Naive thymus-derived CD4-positive, alpha-beta T cell (primary cell): Measurements from ENCODE around the gene UIMC1. TPM values are rescaled to one million over a fixed set of nuclear protein-coding genes. Genes with fewer than 3 reads are reported as not detected.
A peak's percentile ranks its signal among the peaks of the same experiment; 100 is the strongest.

Source experiments
- ATAC-seq: fragments of 150-1000 bp; cut with Tn5 transposase; 2 replicates; pipeline ENCODE4 v1.10.0; 2021; ENCODE audit warnings: mild to moderate bottlenecking, moderate library complexity
- CTCF ChIA-PET: fragments of 350-600 bp; sonication (Branson Sonifier 250); formaldehyde crosslinking; loops from one replicate; lab custom pipeline; 2021; ENCODE audit warnings: antibody characterized with exemption; lab: Charles Lee
- POLR2A ChIA-PET: fragments of 350-600 bp; sonication (Branson Sonifier 250); formaldehyde crosslinking; loops from one replicate; lab custom pipeline; 2021; ENCODE audit warnings: antibody characterized with exemption, inconsistent platforms; lab: Charles Lee
- DNase-seq, 9 donors: peaks; one replicate each; pipeline versions ENCODE4 v3.0.0 to v3.0.0-alpha.2; 2020 to 2022; ENCODE audit warnings: mixed read lengths in 1 of 9
- H3K27ac ChIP-seq: one replicate; pipeline ENCODE4 v1.7.0; 2013; ENCODE audit warnings: mild to moderate bottlenecking, low read depth, low read length, moderate library complexity
- H3K27me3 ChIP-seq, 2 donors: one replicate each; pipeline ENCODE4 v1.7.0; 2013; ENCODE audit warnings: low read length in 2 of 2, mild to moderate bottlenecking in 2 of 2, moderate library complexity in 2 of 2; ENCODE audit not compliant: control insufficient read depth in 2 of 2, insufficient read depth in 2 of 2
- H3K36me3 ChIP-seq, 3 experiments: 1 replicate in 2 of 3; 2 replicates in 1 of 3; pipeline ENCODE4 v1.7.0; 2013; ENCODE audit warnings: low read length in 3 of 3, mild to moderate bottlenecking in 3 of 3, moderate library complexity in 1 of 3; ENCODE audit not compliant: insufficient read depth in 3 of 3, control insufficient read depth in 2 of 3
- H3K4me1 ChIP-seq, 2 donors: one replicate each; pipeline ENCODE4 v1.7.0; 2013; ENCODE audit warnings: low read length in 2 of 2, mild to moderate bottlenecking in 2 of 2, moderate library complexity in 1 of 2; ENCODE audit not compliant: control insufficient read depth in 2 of 2, insufficient read depth in 2 of 2
- H3K4me3 ChIP-seq: 2 replicates; pipeline ENCODE4 v1.7.0; 2013; ENCODE audit warnings: mild to moderate bottlenecking, low read length
- H3K9me3 ChIP-seq, 3 experiments: 1 replicate in 2 of 3; 2 replicates in 1 of 3; pipeline ENCODE4 v1.7.0; 2013; ENCODE audit warnings: low read length in 3 of 3; ENCODE audit not compliant: control insufficient read depth in 2 of 3
- H3K27ac Mint-ChIP-seq, 9 donors: one replicate each; pipeline ENCODE4 v1.8.0; 2020 to 2022; ENCODE audit warnings: mixed read lengths in 9 of 9, mild to moderate bottlenecking in 8 of 9, moderate library complexity in 5 of 9, inconsistent platforms in 2 of 9
- H3K27me3 Mint-ChIP-seq, 5 donors: one replicate each; pipeline ENCODE4 v1.8.0; 2021 to 2022; ENCODE audit warnings: mixed read lengths in 5 of 5, mild to moderate bottlenecking in 1 of 5
- H3K36me3 Mint-ChIP-seq, 5 donors: one replicate each; pipeline ENCODE4 v1.8.0; 2020 to 2022; ENCODE audit warnings: mixed read lengths in 5 of 5, mild to moderate bottlenecking in 3 of 5, inconsistent platforms in 1 of 5
- H3K4me1 Mint-ChIP-seq, 7 donors: one replicate each; pipeline ENCODE4 v1.8.0; 2020 to 2022; ENCODE audit warnings: mixed read lengths in 7 of 7, mild to moderate bottlenecking in 3 of 7, inconsistent platforms in 1 of 7
- H3K4me3 Mint-ChIP-seq, 10 donors: one replicate each; pipeline ENCODE4 v1.8.0; 2020 to 2022; ENCODE audit warnings: mild to moderate bottlenecking in 10 of 10, mixed read lengths in 10 of 10, moderate library complexity in 6 of 10, inconsistent platforms in 2 of 10
- H3K9me3 Mint-ChIP-seq, 11 donors: one replicate each; pipeline ENCODE4 v1.8.0; 2020 to 2022; ENCODE audit warnings: mixed read lengths in 11 of 11, mild to moderate bottlenecking in 4 of 11, inconsistent platforms in 1 of 11, moderate library complexity in 1 of 11
- intact Hi-C, 2 donors: fragments of 100-400 bp; cut with micrococcal nuclease; formaldehyde crosslinking; loops; one replicate each; pipeline ENCODE4 v1.15.1; 2023
- polyA plus RNA-seq, 2 donors: library from polyadenylated mRNA; unstranded; fragments of 300-500 nt; fragmentation: Illumina TruSeq; gene quantifications; one replicate each; pipeline ENCODE4 v1.2.3, GENCODE V29; 2021
- total RNA-seq, 6 experiments: library from RNA in 5 of 6; stranded (reverse) in 5 of 6; gene quantifications; 1 replicate in 5 of 6; 2 replicates in 1 of 6; pipeline ENCODE4 v1.2.3 and lab custom pipeline; 2021 to 2026

Gene UIMC1
- total and polyA plus RNA-seq, 7 experiments from 2014 or later: 17.5 to 60.8 (median 56.8) TPM

GRCh38 chr5:176891331-176891958 is 115.1 kb downstream of the UIMC1 start:
- Mint-ChIP-seq H3K36me3 (no peaks in the 10 kb centered on the region), H3K4me1 (peaks cover 0 to 11% (median 4%) of the 10 kb centered on the region in 7 donors), H3K27ac (no peak overlapping the region), H3K9me3 (no peaks in the 10 kb centered on the region), H3K4me3 (no peak overlapping the region), H3K27me3 (no peaks in the 10 kb centered on the region)
- no peaks in the 10 kb centered on the region for H3K27me3 ChIP-seq
- intact Hi-C loops: no loop called here
- H3K4me1 ChIP-seq: no peaks in the 10 kb centered on the region
- ChIA-PET CTCF (no interaction called here), POLR2A (no interaction called here)
- no peak overlapping the region for H3K4me3 ChIP-seq
- no peaks in the 10 kb centered on the region for H3K9me3 ChIP-seq
- H3K36me3 ChIP-seq: no peaks in the 10 kb centered on the region
- ATAC-seq (no peak), DNase-seq (no peak)
- no peak overlapping the region for H3K27ac ChIP-seq

GRCh38 chr5:176890455-176891330 is 115.9 kb downstream of the UIMC1 start:
- no peaks in the 10 kb centered on the region for H3K36me3 Mint-ChIP-seq
- H3K36me3 ChIP-seq: no peaks in the 10 kb centered on the region
- CTCF ChIA-PET: no interaction called here
- H3K27ac ChIP-seq: no peak overlapping the region
- H3K9me3 Mint-ChIP-seq: no peaks in the 10 kb centered on the region
- H3K4me1 ChIP-seq: no peaks in the 10 kb centered on the region
- DNase-seq (no peak), ATAC-seq (no peak)
- no peak overlapping the region for H3K4me3 ChIP-seq
- no peaks in the 10 kb centered on the region for H3K27me3 Mint-ChIP-seq
- no peaks in the 10 kb centered on the region for H3K9me3 ChIP-seq
- intact Hi-C loops: no loop called here
- no peak overlapping the region for H3K27ac Mint-ChIP-seq
- peaks cover 0 to 10% (median 0%) of the 10 kb centered on the region in 7 donors for H3K4me1 Mint-ChIP-seq
- H3K4me3 Mint-ChIP-seq: no peak overlapping the region
- POLR2A ChIA-PET: no interaction called here
- no peaks in the 10 kb centered on the region for H3K27me3 ChIP-seq

- Histone ChIP-seq H3K4me1 (no peaks in the 10 kb centered on the region), H3K27me3 (no peaks in the 10 kb centered on the region), H3K27ac (no peak overlapping the region), H3K9me3 (no peaks in the 10 kb centered on the region), H3K36me3 (no peaks in the 10 kb centered on the region), H3K4me3 (no peak overlapping the region)
- CTCF ChIA-PET: no interaction called here
- POLR2A ChIA-PET: no interaction called here
- Mint-ChIP-seq H3K9me3 (no peaks in the 10 kb centered on the region), H3K27me3 (no peaks in the 10 kb centered on the region), H3K4me3 (no peak overlapping the region), H3K27ac (peak overlapping the region in 1 of 9 donors; percentile 38), H3K36me3 (no peaks in the 10 kb centered on the region), H3K4me1 (peaks cover 0 to 9% (median 5%) of the 10 kb centered on the region in 7 donors)
- intact Hi-C loops: no loop called here
- DNase-seq: no peak
- ATAC-seq: no peak
These were observed 117.0 kb downstream of the UIMC1 start for GRCh38 chr5:176889321-176890280.

- ChIA-PET CTCF (no interaction called here), POLR2A (no interaction called here)
- Mint-ChIP-seq H3K36me3 (no peaks in the 10 kb centered on the region), H3K27me3 (no peaks in the 10 kb centered on the region), H3K9me3 (no peaks in the 10 kb centered on the region), H3K4me3 (no peak overlapping the region), H3K27ac (no peak overlapping the region), H3K4me1 (peaks cover 0 to 10% (median 6%) of the 10 kb centered on the region in 7 donors)
- Histone ChIP-seq H3K27ac (no peak overlapping the region), H3K4me3 (no peak overlapping the region), H3K4me1 (no peaks in the 10 kb centered on the region), H3K36me3 (no peaks in the 10 kb centered on the region), H3K9me3 (no peaks in the 10 kb centered on the region), H3K27me3 (no peaks in the 10 kb centered on the region)
- no peak for ATAC-seq
- no peak for DNase-seq
- intact Hi-C loops: no loop called here
These were observed 117.8 kb downstream of the UIMC1 start for GRCh38 chr5:176888865-176889165.

GRCh38 chr5:176888016-176888864 is 118.3 kb downstream of the UIMC1 start:
- no peak overlapping the region for H3K4me3 Mint-ChIP-seq
- H3K27me3 Mint-ChIP-seq: no peaks in the 10 kb centered on the region
- H3K4me1 Mint-ChIP-seq: peaks cover 0 to 10% (median 6%) of the 10 kb centered on the region in 7 donors
- no peak overlapping the region for H3K4me3 ChIP-seq
- no peaks in the 10 kb centered on the region for H3K36me3 Mint-ChIP-seq
- H3K27me3 ChIP-seq: no peaks in the 10 kb centered on the region
- DNase-seq: no peak
- H3K27ac ChIP-seq: no peak overlapping the region
- no peaks in the 10 kb centered on the region for H3K9me3 ChIP-seq
- H3K9me3 Mint-ChIP-seq: no peaks in the 10 kb centered on the region
- no peak overlapping the region for H3K27ac Mint-ChIP-seq
- no peaks in the 10 kb centered on the region for H3K4me1 ChIP-seq
- no peak for ATAC-seq
- intact Hi-C loops: no loop called here
- POLR2A ChIA-PET: no interaction called here
- CTCF ChIA-PET: no interaction called here
- H3K36me3 ChIP-seq: no peaks in the 10 kb centered on the region

- DNase-seq: no peak
- no peak overlapping the region for H3K27ac Mint-ChIP-seq
- POLR2A ChIA-PET: no interaction called here
These were observed 119.2 kb downstream of the UIMC1 start for GRCh38 chr5:176887252-176887849.

More at GRCh38 chr5:176887252-176887849, 119.2 kb downstream of the UIMC1 start:
- H3K4me3 ChIP-seq: no peak overlapping the region
- intact Hi-C loops: no loop called here
- no peaks in the 10 kb centered on the region for H3K36me3 ChIP-seq
- H3K4me1 ChIP-seq: no peaks in the 10 kb centered on the region
- H3K27ac ChIP-seq: no peak overlapping the region
- CTCF ChIA-PET: interaction anchor here (0.6 kb wide), 1 partner anchor 12 kb away, joined by 3 read pairs; the partner anchor contains the start of gene HK3
- Mint-ChIP-seq H3K4me1 (peaks cover 0 to 10% (median 6%) of the 10 kb centered on the region in 7 donors), H3K9me3 (no peaks in the 10 kb centered on the region), H3K36me3 (no peaks in the 10 kb centered on the region), H3K27me3 (no peaks in the 10 kb centered on the region), H3K4me3 (no peak overlapping the region)
- no peaks in the 10 kb centered on the region for H3K9me3 ChIP-seq
- ATAC-seq: no peak
- H3K27me3 ChIP-seq: no peaks in the 10 kb centered on the region
